SK-N-MC (cell line): Measurements from ENCODE around the gene ASPRV1.

ENCODE experiments used
- DNase-seq: peaks from one replicate; pipeline ENCODE4 v3.0.0-alpha.2; 2011; ENCODE audit warnings: low read depth, low spot score
- H3K27ac ChIP-seq: fragments of 200-600 bp; sonication (generic); 2 replicates; pipeline ENCODE4 v1.5.1; 2016; ENCODE audit warnings: mixed run types
- H3K36me3 ChIP-seq: fragments of 200-600 bp; sonication (generic); 2 replicates; pipeline ENCODE4 v1.6.1; 2017; ENCODE audit warnings: antibody characterized with exemption, low read length, mixed read lengths; ENCODE audit not compliant: insufficient read depth
- H3K4me3 ChIP-seq: fragments of 200-600 bp; sonication (generic); 2 replicates; pipeline ENCODE4 v1.5.1; 2016
- H3K9ac ChIP-seq: fragments of 200-600 bp; sonication (generic); 2 replicates; pipeline ENCODE4 v1.8.0; 2017; ENCODE audit warnings: mixed run types, mixed read lengths; ENCODE audit not compliant: insufficient read length
- H3K9me3 ChIP-seq: fragments of 200-600 bp; sonication (generic); 2 replicates; pipeline ENCODE4 v1.6.1; 2017; ENCODE audit warnings: low read depth, mild to moderate bottlenecking, antibody characterized with exemption, low read length, moderate library complexity, mixed read lengths
- EZH2 ChIP-seq: fragments of 200-600 bp; sonication (generic); IDR thresholded peaks from one replicate; pipeline ENCODE4 v1.6.1; 2017; ENCODE audit warnings: antibody characterized with exemption
- FOXP2 ChIP-seq: optimal IDR thresholded peaks from 2 replicates; pipeline ENCODE3; 2011; ENCODE audit warnings: mild to moderate bottlenecking, moderate library complexity; ENCODE audit not compliant: insufficient read depth; ENCODE audit errors: extremely low read length, control extremely low read depth
- POLR2AphosphoS5 ChIP-seq: IDR thresholded peaks from 2 replicates; pipeline ENCODE4 v1.6.1; 2012; ENCODE audit warnings: mild to moderate bottlenecking, low read depth, low read length, borderline replicate concordance

Gene ASPRV1

DNA sequence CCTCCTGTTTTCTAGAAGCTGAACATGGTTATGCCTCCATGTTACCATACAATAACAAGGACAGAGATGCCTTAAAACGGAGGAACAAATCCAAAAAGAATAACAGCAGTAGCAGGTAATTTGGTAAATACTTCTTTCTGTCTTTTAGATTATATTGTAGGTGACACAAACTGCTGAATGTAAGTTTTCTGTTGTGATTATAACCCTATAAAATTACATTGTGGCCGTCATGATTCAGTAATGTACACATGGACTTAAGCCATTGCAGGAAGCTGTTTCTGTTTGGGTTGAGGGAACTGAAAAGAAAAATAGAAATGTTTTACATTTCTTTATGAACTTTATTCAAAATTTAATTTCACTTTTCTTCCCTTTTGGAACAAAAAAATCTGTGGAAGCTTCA is 45.3 kb downstream of the ASPRV1 start:
- Histone ChIP-seq H3K4me3 (peak overlapping the region; percentile 80), H3K27ac (no peak overlapping the region)

DNA sequence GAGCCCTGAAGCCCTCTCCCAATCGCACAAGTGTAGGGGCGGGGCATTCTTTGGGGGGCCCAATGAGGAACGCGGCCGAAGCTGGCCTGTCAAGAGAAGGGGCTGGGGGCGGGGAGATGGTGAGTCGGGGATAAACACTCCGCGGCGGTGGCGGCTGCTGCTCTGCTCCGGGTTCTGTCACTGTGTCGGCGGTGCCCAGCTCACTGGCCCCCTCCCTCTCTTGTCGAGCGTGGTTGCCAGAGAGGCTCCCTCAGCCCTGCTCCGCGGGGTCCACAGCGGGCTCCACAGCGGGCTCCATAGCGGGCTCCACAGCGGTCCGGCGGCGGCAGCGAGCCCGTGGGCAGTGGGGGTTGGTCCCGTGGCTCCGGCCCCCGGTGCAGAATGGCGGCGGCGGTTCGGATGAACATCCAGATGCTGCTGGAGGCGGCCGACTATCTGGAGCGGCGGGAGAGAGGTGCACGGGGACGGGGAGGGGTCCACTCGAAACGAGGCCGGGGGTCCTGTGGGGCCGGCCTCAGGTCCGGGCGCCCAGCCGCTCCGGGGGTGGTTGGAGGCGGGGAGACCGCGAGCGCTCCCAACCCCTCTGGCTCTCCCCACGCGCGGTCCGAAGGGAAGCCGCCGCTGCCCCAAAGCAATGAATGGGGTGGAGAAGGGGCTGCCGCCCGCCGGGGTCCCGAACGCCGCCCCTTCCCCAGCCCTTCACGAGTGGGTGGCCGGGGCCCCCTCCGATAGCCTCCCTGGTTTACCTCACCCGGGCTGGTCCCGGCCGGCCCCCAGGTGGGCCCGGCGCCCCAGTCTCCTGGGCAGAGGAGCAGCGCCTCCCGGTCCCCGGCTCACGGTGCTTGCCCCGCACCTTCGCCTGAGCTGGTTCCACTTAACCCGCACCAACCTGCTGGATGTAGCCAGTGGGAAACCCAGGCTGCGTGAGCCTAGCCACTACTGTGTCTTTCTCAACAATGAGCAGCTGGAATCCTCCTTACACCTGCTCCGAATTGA is 46.2 kb downstream of the ASPRV1 start, which contains the start of gene MXD1:
Gene MXD1, plus strand, starts transcription at position 160 of the 996 bp plus-strand sequence. Its CDS starts 222 bp downstream, at position 382.
- H3K36me3 ChIP-seq = peaks cover 5% of the 10 kb centered on the region; the same call in 1 of the 2 replicates
- H3K27ac ChIP-seq = peak within 1 kb of the TSS; percentile 66; the same call in 1 of the 2 replicates
- TF ChIP-seq POLR2AphosphoS5 (no peak), EZH2 (no peak), FOXP2 (no peak)
- peak within 1 kb of the TSS; percentile 96 for H3K4me3 ChIP-seq
- peak within 1 kb of the TSS; percentile 93 for H3K9ac ChIP-seq
- DNase-seq = no peak
- H3K9me3 ChIP-seq = no peaks in the 10 kb centered on the region

More for the DNA sequence above, 45.3 kb downstream of the ASPRV1 start:
- no peak overlapping the region for H3K9ac ChIP-seq
- H3K36me3 ChIP-seq = peaks cover 5% of the 10 kb centered on the region; the same call in 1 of the 2 replicates
- no peaks in the 10 kb centered on the region for H3K9me3 ChIP-seq
- no peak for DNase-seq
- TF ChIP-seq POLR2AphosphoS5 = no peak
- no peak for TF ChIP-seq FOXP2
- no peak for TF ChIP-seq EZH2

DNA sequence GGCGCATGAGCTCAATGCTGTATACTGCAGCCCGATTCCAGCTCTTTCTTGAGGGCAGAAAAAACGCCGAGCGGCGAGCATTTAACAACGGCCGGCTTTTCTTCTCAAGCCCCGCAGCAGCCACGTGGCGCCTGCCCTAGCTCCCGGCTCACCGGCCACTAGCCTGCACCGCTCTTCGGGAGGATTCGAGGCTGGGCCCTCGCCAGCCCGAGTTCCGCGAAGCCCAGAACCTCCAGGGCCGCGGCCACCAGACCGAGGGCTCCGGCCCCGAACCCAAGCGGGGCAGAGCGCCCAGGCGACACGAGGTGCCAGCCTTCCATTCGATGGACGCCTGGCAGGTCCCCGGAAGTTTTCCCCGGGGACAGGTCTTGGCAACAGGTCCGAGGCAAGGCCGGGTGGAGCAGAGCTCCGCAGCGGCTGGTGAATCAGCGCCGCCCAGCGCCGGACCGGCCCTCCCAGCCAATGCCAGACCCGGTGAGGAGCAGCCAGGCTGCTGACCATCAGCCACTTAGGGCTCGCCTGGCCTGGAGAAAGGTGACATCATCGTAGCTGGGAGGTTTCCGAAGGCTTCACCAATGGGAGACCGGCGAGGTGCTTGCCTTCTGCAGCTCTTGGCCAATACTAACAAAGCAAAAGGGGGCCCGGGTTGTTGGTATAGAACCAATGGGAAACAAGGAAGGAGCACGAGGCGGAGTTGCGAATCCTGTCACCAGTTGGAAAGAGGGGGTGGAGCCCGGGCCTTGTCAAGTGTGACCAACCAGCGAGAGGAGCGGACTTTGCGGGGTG is 47.1 kb downstream of the ASPRV1 start:
- TF ChIP-seq FOXP2 (no peak), POLR2AphosphoS5 (no peak; the same call in none of the 2 replicates), EZH2 (no peak)
- H3K36me3 ChIP-seq = peaks cover 5% of the 10 kb centered on the region; the same call in 1 of the 2 replicates
- H3K9me3 ChIP-seq = no peaks in the 10 kb centered on the region
- peak overlapping the region; percentile 93 for H3K9ac ChIP-seq
- H3K4me3 ChIP-seq = peak overlapping the region; percentile 96
- peak; percentile 98 for DNase-seq
- peak overlapping the region; percentile 66; the same call in 1 of the 2 replicates for H3K27ac ChIP-seq

DNA sequence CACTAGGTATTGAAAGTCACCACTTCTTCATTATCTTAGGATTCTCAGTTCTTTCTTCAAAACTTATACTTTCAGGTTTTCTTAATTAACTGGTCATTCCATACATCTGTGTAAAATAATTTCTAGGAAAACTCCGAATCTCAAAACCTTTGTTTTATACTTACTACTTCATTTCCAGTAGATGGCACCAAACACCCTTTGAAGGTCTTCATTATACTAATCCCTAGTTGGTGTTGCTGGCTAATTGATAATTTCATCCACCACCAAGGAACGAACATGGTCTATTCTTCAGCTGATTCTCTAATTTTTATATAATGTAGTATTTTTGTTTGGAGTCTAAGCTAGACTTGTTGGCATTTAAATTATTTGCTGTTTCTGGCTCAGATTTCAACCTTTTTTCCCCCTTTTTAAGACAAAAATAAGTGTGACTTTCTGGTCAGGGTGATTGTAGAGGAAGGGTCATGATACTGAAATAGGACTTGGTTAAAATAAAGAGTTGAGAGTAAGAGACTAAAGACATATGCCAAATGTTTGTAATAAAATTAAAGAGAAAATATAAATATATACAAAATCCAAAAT is 49.4 kb downstream of the ASPRV1 start:
- TF ChIP-seq FOXP2 = no peak
- no peak for TF ChIP-seq EZH2
- TF ChIP-seq POLR2AphosphoS5 = no peak
- Histone ChIP-seq H3K27ac (no peak overlapping the region), H3K36me3 (peaks cover 23% of the 10 kb centered on the region), H3K4me3 (no peak overlapping the region), H3K9me3 (no peaks in the 10 kb centered on the region), H3K9ac (no peak overlapping the region)
- peak; percentile 37 for DNase-seq
